GM19397 (cell line): Measurements from ENCODE around the gene TSR2.

Source experiments
- ATAC-seq: cut with Tn5 transposase; IDR thresholded peaks from one replicate; pipeline ENCODE4 v1.9.1; 2021; ENCODE audit warnings: mild to moderate bottlenecking, moderate library complexity; ENCODE audit not compliant: unreplicated experiment

Gene TSR2

GRCh38 chrX:54439960-54440871, at the start of gene TSR2:
TSR2 (plus strand) TSS chrX:54440404; CDS start chrX:54440422, 18 bp downstream.
- peak; percentile 97 for ATAC-seq

- ATAC-seq, result no peak
These were observed 43.1 kb upstream of the TSR2 start for GRCh38 chrX:54397113-54397512.

GRCh38 chrX:54407266-54407665, 32.9 kb upstream of the TSR2 start:
- no peak for ATAC-seq

GRCh38 chrX:54411732-54412131, 28.5 kb upstream of the TSR2 start:
- no peak for ATAC-seq

- ATAC-seq, result no peak
These were observed 26.5 kb upstream of the TSR2 start for GRCh38 chrX:54413753-54414152.

GRCh38 chrX:54415534-54416350, 24.5 kb upstream of the TSR2 start:
- ATAC-seq, result no peak

GRCh38 chrX:54416965-54417364, 23.2 kb upstream of the TSR2 start:
- no peak for ATAC-seq

GRCh38 chrX:54419559-54420302, 20.5 kb upstream of the TSR2 start:
- no peak for ATAC-seq

GRCh38 chrX:54422168-54422567, 18.0 kb upstream of the TSR2 start:
- ATAC-seq, result no peak

- ATAC-seq, result no peak
These were observed 16.9 kb upstream of the TSR2 start for GRCh38 chrX:54423161-54423888.

GRCh38 chrX:54427837-54428424, 12.3 kb upstream of the TSR2 start:
- no peak for ATAC-seq

- no peak for ATAC-seq
These were observed 9.7 kb upstream of the TSR2 start for GRCh38 chrX:54430519-54430918.

GRCh38 chrX:54435121-54435520, 5.1 kb upstream of the TSR2 start:
- no peak for ATAC-seq

GRCh38 chrX:54442790-54443189, 2.6 kb downstream of the TSR2 start:
- no peak for ATAC-seq

GRCh38 chrX:54444752-54445151, 4.5 kb downstream of the TSR2 start:
- no peak for ATAC-seq

GRCh38 chrX:54446084-54446483, 5.9 kb downstream of the TSR2 start:
- no peak for ATAC-seq

- no peak for ATAC-seq
These were observed 7.3 kb downstream of the TSR2 start for GRCh38 chrX:54447461-54447860.

- ATAC-seq, result no peak
These were observed 9.7 kb downstream of the TSR2 start for GRCh38 chrX:54449929-54450328.

GRCh38 chrX:54452920-54453319, 12.7 kb downstream of the TSR2 start:
- no peak for ATAC-seq
